Transverse colon (tissue), 4 donors: ENCODE measurements around the gene SNX25.

Experiments
- CTCF ChIP-seq, 5 experiments: fragments of 200-600 bp in 3 of 5; fragments of 450-650 bp in 2 of 5; sonication (generic) in 3 of 5; IDR thresholded peaks; 1 replicate in 2 of 5; 2 replicates in 3 of 5; pipeline ENCODE4 v1.5.1; 2016 to 2017; ENCODE audit warnings: antibody characterized with exemption in 5 of 5, inconsistent platforms in 3 of 5, mild to moderate bottlenecking in 2 of 5, moderate library complexity in 1 of 5
- EP300 ChIP-seq: sonication (generic); formaldehyde crosslinking; IDR thresholded peaks from one replicate; pipeline ENCODE4 v1.6.1; 2017; ENCODE audit warnings: antibody characterized with exemption, low read depth
- POLR2A ChIP-seq: fragments of 450-650 bp; IDR thresholded peaks from one replicate; pipeline ENCODE4 v1.6.1; 2016; ENCODE audit warnings: antibody characterized with exemption, mild to moderate bottlenecking, moderate library complexity
- POLR2AphosphoS5 ChIP-seq, 3 donors: sonication (generic); formaldehyde crosslinking; IDR thresholded peaks; one replicate each; pipeline ENCODE4 v1.6.1; 2016; ENCODE audit warnings: antibody characterized with exemption in 3 of 3

- TF ChIP-seq CTCF (IDR thresholded peaks at IDR 0.05) (no peak), EP300 (no peak), POLR2A (no peak), POLR2AphosphoS5 (IDR thresholded peaks at IDR 0.05) (no peak)
These were observed 189.2 kb downstream of the SNX25 start for GRCh38 chr4:185398618-185399017.
